DLD1 (cell line): ENCODE measurements around the gene ATR.

ENCODE experiments used
- in situ Hi-C: cut with HindIII; loops from 2 replicates; pipeline ENCODE4 v1.10.0; 2017; ENCODE audit warnings: low sequenced_read_pairs

The ATR gene

DNA sequence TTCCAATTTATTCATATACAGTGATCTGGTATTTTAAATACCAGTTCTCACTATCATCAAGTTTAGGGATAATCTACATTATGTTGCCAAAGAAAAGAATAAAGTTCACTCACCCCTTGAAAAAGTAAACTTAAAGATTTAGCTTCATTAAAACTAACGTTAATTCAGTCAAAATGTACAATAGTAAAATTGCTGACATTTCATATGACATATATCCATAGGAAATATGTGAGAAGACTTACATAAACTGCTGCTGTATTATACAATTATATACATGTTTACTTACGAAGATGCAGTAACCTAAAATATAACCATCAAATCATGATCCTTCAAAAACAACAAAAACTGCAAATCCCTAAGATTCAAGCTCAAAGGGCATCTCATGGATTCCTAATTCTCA lies 44.0 kb downstream of the ATR start:
- in situ Hi-C loops, result no loop called here

GRCh38 chr3:142530296-142530695 lies 48.2 kb downstream of the ATR start:
- in situ Hi-C loops, result no loop called here

DNA sequence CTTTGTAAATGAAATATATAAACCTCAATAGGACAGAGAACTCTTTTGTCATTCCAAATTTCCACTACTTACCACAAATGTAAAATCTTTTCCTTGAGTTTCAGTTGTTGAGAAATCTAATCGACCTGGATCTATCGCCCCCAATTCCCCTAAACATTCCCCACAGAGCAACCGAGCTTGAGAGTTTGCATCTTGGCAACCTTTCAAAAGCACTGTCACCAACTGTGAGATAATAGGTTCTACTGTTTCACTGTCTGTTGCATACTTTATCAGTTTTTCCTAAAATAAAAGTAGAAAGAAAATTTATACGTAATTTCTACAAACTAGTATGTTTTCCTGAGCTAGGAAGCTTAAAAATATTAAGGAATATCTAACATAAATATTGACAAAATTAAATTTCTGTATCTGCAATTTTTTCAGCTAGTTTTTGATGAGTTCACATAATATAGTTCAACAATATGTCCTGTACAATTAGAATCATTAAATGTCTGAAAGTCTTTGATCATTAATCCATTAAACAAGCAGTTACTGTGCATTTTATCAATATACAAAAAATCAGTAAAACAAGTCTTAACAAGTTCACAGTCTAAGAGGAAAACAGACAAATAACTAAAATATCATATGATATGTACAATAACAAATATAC lies 54.5 kb downstream of the ATR start:
- in situ Hi-C loops, result no loop called here

DNA sequence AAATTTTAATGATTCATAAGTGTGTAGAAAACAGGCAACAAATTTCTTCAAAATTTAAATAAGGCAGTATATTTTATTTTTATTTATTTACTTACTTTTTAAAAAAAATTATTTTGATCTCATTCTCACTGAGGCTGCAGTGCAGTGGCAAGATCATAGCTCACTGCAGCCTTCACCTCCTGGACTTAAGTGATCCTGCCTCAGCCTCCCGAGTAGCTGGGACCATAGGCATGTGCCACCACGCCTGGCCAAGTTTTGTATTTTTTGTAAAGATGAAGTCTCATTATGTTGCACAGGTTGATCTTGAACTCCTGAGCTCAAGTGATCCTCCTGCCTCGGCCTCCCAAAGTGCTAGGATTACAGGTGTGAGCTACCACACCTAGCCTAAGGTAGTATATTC lies 69.5 kb downstream of the ATR start:
- in situ Hi-C loops, result no loop called here

DNA sequence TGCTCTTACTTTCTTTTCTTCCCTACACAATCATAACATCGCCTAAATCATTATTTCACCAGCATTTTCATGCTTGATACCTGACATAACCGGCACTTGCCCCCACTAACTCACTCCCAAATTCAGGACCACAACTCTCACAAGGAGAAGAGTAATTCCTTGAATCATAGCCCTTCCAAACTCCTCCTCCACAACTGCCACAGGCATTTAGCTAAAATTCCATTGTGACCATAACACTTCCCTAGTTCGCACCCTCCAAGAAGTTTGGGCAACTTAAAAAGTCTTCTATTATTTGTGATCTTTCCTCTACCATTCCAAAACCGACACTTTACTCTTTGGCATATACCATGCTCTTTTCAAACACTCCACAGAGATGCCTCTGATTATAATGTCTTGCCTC lies 71.3 kb downstream of the ATR start:
- in situ Hi-C loops, result no loop called here

GRCh38 chr3:142502187-142502985 lies 76.1 kb downstream of the ATR start:
- in situ Hi-C loops, result no loop called here

GRCh38 chr3:142501004-142501926 lies 77.3 kb downstream of the ATR start:
- in situ Hi-C loops, result no loop called here

DNA sequence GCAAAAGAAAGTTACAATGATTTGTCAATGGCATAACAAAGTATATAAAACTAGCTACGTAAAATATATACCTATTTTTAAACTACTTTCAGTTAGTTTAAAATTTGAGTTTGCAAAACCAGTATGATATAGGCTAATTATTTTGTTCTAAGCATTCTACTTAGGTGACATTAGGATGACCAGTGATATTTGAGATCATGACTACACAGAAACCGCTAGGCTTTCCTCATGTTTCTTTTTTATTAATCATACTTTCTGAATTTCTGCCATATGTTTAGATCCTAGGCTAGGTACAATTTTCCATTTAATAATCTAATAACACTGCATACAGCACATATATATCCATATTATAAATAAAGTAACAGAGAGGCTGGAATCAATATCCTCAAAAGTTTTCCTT lies 78.3 kb downstream of the ATR start:
- in situ Hi-C loops, result no loop called here

GRCh38 chr3:142498397-142499180 lies 79.9 kb downstream of the ATR start:
- in situ Hi-C loops, result no loop called here

- in situ Hi-C loops, result no loop called here
Measured at GRCh38 chr3:142497729-142498128, 80.8 kb downstream of the ATR start.

GRCh38 chr3:142495103-142495502 lies 83.4 kb downstream of the ATR start:
- in situ Hi-C loops, result no loop called here

- in situ Hi-C loops, result no loop called here
Measured at GRCh38 chr3:142492184-142492583, 86.3 kb downstream of the ATR start.

- in situ Hi-C loops, result no loop called here
Measured at GRCh38 chr3:142489572-142490323, 88.8 kb downstream of the ATR start.

GRCh38 chr3:142484912-142485435 lies 93.6 kb downstream of the ATR start:
- in situ Hi-C loops, result no loop called here

GRCh38 chr3:142481196-142481595 lies 97.3 kb downstream of the ATR start:
- in situ Hi-C loops, result no loop called here

- in situ Hi-C loops, result no loop called here
Measured at GRCh38 chr3:142470826-142471225, 107.7 kb downstream of the ATR start.

DNA sequence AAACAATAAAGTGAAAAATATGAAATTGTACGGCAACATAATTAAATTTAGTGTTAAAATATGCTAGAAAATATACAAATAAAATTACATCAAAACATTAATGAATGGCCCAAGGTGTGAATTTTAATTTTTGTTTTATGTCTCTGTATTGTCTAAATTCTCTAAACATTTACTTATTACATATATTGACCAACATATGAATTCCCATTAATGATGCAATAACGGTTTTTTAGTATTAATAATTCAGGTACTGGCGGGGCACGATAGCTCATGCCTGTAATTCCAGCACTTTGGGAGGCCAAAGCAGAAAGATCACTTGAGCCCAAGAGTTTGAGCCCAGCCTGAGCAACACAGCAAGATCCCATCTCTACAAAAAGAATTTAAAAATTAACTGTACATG lies 110.1 kb downstream of the ATR start:
- in situ Hi-C loops, result no loop called here

DNA sequence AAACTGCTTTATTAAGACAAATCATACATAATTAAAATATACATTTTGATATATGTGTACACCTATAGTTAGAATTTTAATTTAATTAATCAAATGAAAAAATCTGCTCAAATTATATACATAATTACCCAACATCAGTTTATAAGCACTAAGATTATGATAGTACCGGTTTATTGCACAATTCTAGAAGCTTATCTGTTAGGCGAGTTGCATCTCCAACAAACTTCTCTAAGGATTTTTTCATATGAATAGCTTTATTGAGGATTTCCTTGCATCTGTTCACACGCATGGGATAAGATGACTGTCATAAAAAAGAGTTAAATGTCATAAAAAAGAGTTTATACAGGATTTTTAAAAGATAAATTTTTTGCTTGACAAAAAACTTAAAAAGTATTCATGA lies 110.8 kb downstream of the ATR start:
- in situ Hi-C loops, result no loop called here

DNA sequence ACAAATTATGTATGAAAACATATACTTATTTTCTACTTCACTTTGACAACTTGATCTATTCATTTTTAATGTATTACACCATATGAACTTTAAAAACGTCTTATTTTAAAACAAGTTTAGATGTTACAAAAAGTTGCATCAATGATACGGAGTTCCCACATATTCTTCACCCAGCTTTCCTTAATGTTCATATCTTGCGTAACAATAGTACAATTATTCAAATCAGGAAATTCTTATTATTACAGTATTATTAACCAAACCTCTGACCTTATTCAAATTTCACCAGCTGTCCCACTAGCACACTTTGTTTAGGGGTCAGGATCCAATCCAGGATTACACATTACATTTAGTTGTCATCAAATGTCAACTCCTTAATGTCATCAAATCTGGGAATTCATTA lies 117.8 kb downstream of the ATR start:
- in situ Hi-C loops, result no loop called here

- in situ Hi-C loops, result no loop called here
Measured at GRCh38 chr3:142459929-142460328, 118.6 kb downstream of the ATR start.
